ENCODE data around the gene ZGRF1.

- no peak for TF ChIP-seq TARDBP (IDR thresholded peaks at IDR 0.05)
- no peak for TF ChIP-seq SP1 (IDR thresholded peaks at IDR 0.05)
- no peak for TF ChIP-seq PKNOX1 (IDR thresholded peaks at IDR 0.05)
These were observed 3.1 kb downstream of the ZGRF1 start for GRCh38 chr4:112633477-112634235.

Measured in HEK293T (cell line).